NT2/D1 (cell line): ENCODE measurements around the gene TTC21A.

Source experiments
- YY1 ChIP-seq: IDR thresholded peaks from 2 replicates; pipeline ENCODE4 v1.6.1; 2011; ENCODE audit not compliant: insufficient read length, insufficient read depth
- ZNF274 ChIP-seq: IDR thresholded peaks from 2 replicates; pipeline ENCODE4 v1.6.1; 2011; ENCODE audit warnings: mild to moderate bottlenecking, low read depth, low read length

- no peak for TF ChIP-seq ZNF274
- TF ChIP-seq YY1, result no peak
These were observed 33.9 kb downstream of the TTC21A start for GRCh38 chr3:39141171-39141995.
